HG02981 (cell line): ENCODE data around the gene COL4A3.

ENCODE experiments used
- ATAC-seq: cut with Tn5 transposase; IDR thresholded peaks from one replicate; pipeline ENCODE4 v1.9.1; 2021; ENCODE audit warnings: mild to moderate bottlenecking, moderate library complexity; ENCODE audit not compliant: unreplicated experiment

Gene COL4A3

DNA sequence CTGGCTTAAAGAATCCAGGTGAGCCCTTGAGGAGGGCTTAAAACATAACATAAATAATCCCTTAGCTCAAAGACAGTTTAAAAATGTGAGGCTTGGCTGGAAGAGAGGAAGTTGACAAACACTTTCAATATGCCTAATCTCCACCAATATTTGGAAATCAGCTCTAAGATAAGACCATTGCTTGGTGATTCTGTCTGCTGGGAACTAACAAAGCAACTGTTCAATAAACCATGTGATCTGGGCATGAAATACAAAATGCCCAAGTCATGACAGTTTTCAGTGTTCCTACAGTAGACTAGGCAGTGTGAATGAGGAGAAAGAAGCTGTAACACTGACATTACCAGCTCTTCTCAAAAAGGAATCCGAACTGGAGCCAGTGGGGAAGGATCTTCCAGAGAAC is 171.3 kb downstream of the COL4A3 start:
- no peak for ATAC-seq

DNA sequence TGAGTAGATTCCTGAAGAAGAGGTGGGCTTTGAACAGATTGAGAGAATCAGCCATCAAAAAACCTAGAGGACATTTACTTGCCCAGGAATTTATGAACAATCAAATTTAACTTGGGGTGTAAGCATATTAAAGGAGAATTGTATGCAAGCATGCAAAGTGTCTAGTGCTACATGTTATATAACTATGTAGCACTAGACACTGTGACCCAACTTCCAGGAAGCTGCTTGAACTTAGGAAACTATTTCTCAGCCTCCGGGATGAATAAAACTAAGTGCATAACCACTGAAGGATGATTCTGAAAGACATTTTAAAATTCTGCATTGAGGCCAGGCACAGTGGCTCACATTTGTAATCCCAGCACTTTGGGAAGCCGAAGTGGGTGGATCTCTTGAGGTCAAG is 173.0 kb downstream of the COL4A3 start:
- ATAC-seq = no peak

DNA sequence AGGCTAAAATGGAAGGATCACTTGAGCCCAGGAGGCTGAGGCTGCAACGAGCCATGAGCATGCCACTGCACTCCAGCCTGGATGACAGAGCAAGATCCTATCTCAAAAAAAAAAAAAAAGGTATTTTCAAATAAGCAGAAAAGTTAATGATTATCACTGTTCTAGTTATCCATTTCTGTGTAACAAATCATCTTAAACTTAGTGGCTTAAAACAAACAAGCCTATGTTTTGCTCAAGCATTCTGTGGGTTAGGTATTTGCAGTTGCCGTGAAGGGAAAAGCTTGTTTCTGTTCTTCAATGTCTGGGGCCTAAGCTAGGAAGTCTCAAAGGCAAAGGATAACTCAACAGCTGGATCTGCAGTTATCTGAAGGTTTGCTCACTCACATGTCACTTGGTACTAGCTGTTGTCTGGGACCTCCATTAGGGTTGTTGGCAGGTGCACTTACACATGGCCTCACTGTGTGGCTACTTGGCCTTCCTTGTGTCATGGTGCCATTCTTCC is 174.7 kb downstream of the COL4A3 start:
- ATAC-seq = no peak

DNA sequence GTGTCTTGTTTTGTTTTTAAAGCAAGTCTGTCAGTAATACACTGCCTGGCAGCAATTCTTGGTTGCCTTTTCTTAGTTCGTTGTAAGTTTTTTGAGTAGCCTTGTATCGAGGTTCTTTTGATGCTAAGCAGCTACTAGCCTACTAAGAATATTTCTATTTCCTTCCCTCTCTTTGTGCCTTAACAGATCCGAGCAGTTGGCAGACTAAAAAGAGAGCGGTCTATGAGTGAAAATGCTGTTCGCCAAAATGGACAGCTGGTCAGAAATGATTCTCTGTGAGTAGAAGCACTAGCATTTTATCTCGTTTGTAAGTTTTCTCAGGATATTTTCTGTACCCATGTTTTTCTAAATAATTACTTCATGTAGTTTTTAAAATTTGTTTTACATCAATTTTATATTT is 175.7 kb downstream of the COL4A3 start:
- ATAC-seq = no peak

DNA sequence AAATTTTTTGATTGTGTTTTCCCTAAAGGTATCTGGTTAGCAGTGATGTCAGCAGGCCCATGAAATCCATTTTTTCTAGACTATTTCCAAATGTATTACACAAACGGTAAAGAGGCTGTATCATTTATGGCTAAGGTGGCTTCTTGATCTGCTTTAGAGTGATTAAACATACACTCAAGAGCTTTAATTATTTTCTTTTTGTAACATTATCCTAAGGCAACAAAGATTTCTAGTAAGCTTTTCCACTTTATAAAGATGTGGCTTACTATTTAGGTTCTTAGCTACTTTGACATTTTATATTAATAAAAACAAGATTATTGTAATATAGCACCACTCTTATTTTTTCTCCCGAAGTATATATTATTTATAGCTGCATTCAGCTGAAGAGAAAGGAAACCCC is 177.1 kb downstream of the COL4A3 start:
- no peak for ATAC-seq

DNA sequence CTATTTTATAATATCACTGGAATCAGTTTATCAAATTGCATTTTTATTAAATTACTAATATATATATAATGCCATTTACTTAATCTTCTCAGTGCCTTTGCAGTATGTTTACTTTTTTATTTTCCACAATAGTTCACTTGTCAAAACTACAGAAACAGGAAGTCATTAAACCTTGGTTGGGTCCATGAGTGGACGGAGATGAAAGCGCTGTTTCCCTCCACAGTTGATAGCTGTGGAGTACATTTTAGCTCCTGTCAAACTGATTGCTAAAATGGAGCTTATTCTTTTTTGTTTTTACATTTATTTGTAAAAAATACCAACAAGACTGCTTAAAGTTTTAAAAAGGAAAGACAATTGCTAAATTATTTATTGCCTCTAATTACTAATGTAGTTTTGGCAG is 179.8 kb downstream of the COL4A3 start:
- no peak for ATAC-seq

DNA sequence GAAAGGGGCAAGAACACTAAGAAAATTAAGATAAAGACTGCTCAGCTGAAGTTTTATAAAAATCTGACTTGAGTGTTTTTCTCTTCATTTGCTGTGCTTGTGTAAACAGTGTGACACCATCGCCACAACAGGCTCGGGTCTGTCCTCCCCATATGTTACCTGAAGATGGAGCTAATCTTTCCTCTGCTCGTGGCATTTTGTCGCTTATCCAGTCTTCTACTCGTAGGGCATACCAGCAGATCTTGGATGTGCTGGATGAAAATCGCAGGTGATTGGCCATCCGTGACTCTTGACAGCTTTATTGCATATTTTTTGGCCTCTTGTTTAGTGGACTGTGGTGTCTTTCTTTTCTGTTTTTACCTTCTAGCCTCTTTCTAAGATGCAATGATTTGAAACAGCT is 182.7 kb downstream of the COL4A3 start:
- ATAC-seq = no peak

DNA sequence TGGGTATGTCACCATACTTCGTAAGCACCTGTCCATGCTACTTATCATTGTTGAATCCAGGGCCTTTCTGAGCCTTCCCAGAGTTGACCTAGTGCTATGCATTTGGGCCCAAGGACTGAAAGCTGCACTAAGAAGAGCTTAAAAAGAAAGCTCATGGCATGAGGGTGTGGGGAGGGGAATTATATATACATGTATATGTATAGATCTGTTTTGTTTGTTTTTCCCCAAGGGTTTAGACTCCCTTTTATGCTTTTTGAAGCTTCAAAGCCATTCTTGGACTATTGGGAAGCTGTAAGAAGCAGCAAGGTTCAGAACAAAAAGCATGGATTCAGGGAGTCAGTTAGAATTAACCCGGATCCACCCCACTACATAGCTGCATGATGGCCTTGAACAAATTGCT is 183.9 kb downstream of the COL4A3 start:
- no peak for ATAC-seq

DNA sequence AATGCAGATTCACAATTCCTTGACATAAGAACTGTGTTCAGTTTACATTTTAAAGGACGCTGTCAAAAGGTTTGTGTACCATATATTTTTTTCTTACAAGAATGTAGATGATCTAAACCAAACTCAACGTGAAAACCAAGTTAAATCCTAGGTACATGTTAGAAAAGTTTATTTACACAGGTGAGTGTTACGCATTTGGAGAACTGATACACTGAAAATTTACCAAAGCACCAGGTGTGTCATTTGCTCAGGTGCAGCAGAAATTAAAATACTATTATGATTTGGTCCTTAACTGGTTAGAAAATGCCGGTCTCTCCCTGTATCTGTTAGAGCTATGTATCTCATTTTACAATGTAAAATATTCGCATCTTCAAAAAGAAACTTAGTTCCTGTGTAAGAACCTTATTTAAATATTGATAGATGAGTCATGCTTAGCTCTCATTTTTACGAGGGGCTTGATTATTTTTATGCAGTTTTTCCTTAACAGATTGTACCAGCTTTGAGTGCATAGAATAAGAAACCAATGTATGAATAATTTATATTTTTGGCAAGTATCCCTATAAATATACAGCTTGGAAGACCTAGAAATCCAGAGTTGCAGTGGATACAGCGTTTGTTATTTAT is 185.7 kb downstream of the COL4A3 start:
- ATAC-seq = no peak

DNA sequence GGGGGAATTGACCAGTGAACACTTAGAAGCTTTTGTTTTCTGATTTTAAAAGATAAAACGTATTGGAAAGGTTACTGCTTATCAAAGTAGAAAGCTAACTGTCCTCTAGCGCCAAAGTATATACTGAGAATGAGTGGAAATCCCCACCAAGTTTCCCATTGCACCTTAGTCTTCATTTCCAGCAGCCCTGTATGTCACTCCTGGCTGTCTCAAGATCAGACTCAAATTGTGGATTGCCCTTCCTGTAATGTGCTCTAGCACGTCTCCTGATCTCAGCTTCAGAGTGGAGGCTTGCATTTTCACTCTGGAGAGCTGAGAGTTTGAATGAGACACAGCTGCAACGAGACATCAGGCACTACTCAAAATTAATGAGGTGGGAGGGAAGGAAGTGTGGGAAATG is 187.2 kb downstream of the COL4A3 start:
- ATAC-seq = peak; percentile 69

DNA sequence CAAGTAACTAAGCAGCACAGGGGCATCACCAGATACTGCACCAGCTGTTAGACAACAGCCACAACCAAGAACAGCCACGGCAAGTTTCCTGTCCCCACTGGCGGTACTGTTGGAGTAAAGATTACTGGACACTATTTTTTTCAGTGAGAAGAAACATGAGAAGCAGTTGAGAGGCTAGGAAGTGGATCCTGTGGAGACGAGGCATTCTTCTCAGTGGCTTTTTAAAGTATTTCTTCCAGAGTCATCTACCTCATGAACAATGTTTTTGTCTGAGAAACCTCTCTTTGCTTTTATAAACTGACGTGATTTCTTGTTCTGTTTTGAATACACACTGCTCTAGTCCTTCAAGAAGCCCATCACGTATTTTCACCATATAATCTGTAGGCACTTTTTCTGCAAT is 195.9 kb downstream of the COL4A3 start:
- no peak for ATAC-seq

DNA sequence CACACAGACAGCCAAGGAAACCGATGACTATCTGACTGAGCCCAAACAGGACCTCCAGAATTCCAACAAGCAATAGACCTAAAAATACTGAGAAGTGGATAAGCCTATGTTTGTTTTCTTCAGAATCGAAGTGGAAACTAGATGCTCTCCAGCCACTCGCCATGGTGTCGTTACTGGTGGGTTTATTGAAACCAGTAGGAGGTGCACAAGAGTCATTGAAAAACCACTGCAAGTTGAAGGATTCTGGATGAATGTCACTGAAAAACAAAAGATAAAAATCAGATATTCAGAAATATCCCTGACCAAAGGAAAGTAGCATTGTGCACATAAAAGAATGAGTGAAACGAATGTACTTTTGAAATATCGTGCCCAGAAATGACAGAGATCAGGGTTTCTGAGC is 199.3 kb downstream of the COL4A3 start:
- ATAC-seq = no peak
